ENCODE data around the gene ANGPT4.

Gene ANGPT4

DNA sequence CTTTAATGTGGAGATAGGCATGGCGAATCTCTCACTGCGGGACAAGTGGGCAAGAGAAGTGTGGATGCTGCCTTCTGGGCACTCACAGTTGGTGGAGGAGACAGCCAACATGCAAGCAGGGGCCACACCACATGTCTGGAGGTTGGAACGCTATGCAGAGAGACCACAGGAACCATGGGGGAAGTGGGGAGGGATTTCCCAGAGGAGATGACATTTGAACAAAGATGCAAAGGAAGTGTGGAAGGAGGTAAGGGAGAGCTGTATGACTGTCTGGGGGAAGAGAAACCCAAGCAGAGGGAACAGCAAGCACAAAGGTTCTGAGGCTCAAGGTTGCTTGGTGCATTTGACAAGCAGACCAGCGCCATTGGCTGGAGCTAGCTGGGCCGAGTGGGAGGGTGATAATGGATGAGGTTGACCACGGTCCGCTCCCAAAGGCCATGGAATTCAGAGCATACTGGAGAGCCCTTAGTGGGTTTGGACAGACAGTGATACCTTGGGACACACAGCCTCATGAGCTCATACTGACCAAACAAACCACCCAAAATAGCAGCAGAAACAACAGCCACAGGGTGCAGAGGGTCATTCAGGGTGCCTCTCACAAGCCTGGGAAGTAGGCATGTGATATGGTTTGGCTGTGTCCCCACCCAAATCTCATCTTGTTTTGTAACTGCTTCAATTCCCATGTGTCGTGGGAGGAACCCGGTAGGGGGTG lies 90.3 kb downstream of the ANGPT4 start:
- DNase-seq (ENCODE audit: low read depth in 2 of 2) = no peak

- no peak for DNase-seq (ENCODE audit: low read depth in 2 of 2)
Observed at GRCh38 chr20:824916-825315, 91.2 kb downstream of the ANGPT4 start.

- DNase-seq (ENCODE audit: low read depth in 2 of 2) = no peak
Observed at GRCh38 chr20:824490-824889, 91.6 kb downstream of the ANGPT4 start.

GRCh38 chr20:823574-823902 lies 92.6 kb downstream of the ANGPT4 start:
- DNase-seq (ENCODE audit: low read depth in 2 of 2) = no peak

DNA sequence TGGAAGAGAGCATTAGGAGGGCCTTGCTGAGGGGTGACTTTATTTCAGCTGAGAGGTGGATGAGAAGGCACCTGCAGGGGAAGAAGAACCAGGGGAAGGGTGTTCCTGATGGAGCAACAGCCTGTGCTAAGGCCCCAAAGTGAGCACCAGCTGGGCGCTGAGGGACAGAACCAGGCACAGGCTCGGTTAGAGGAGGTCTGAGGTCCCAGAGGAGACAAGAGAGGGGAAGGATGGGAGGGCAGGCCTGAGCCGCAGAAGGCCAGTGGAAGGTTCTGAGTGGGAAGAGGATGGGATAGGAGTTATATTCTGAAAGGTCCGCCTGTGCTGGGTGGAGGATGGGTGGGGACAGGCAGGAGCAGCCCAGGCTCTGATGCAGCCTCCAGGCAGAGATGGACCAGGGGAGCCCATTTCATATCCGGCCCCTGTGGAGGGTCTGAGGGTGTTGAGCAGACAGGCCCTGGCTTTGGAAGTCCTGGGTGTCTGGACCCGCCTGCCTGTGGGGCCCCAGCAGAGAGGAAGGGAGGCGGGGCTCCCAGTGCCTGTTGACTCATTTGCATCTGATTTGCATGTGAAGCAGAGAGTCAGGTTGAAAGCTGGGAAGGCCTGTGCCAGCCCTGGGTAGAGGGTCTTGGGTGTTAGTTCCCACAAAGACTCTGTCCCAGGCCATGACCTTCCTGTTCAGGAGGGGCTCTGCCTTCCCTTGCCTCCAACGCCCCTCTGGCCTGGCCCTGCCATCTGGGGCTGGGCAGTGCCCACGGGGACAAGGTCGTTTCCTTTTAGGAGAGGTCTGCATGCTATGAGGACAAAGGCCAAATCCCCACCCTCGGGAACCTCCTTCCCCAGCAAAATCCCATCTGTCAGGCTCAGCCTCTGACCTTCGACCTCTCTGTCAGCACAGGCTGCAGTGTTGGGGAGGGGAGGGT lies 93.2 kb downstream of the ANGPT4 start:
- no peak for DNase-seq (ENCODE audit: low read depth in 2 of 2)

DNA sequence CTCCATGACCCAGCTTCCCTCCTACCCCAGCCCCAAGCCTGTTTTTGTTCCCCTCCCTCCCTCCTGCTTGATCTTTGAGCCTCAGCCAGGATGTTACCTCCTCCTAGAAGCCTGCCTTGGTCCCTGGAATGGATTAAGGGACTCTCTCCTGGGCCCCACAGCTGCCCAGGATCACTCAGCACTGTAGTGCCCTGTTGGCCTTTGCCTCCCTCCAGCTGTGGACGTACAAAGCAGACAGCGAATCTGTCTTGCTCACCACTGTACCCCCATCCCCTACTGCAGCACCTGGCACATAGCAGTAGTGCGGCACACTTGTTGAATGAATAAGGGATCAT lies 94.4 kb downstream of the ANGPT4 start:
- DNase-seq (ENCODE audit: low read depth in 2 of 2) = no peak

GRCh38 chr20:821046-821730 lies 94.9 kb downstream of the ANGPT4 start:
- DNase-seq (ENCODE audit: low read depth in 2 of 2) = no peak

DNA sequence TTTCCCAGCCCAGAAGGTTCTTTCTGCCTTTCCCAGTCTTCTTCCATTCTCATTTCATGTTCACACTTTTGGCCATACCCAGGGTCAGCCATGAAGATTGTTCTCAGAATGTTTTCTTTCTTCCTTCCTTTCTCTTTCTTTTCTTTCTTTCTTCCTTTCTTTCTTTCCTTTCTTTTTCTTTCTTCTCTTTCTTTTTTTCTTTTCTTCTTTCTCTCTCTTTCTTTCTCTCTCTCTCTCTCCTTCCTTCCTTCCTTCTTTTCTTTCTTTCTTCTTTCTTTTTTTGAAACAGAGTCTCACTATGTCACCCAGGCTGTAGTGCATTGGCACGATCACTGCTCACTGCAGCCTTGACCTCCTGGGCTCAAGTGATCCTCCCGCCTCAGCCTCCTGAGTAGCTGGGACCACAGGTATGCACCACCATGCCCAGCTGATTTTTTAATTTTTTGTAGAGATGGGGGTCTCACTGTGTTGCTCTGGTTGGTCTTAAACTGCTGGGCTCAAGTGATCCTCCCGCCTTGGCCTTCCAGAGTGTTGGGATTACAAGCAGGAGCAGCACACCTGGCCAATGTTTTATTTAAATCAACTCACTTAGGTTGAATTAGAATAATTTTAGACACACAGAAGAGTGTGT lies 95.7 kb downstream of the ANGPT4 start:
- no peak for DNase-seq (ENCODE audit: low read depth in 2 of 2)

All from stimulated activated CD8-positive, alpha-beta memory T cell treated with anti-CD3 and anti-CD28 coated beads, Interleukin-7, amount 100 ng/mL, for 4 hours (primary cell).